ENCODE results near the gene SMYD3. TPM values are rescaled to one million over a fixed set of nuclear protein-coding genes. Genes with fewer than 3 reads are reported as not detected.
"Not testable (repeated sequence)": the region's sequence is repeated elsewhere in the genome, so short reads cannot be mapped to it uniquely, and the experiment has no call there.

Gene SMYD3
- total RNA-seq, 1 donor from 2014 or later, result 23.8 TPM

GRCh38 chr1:246037832-246038231 lies 469.2 kb downstream of the SMYD3 start:
- TF ChIP-seq, protein P1, sequence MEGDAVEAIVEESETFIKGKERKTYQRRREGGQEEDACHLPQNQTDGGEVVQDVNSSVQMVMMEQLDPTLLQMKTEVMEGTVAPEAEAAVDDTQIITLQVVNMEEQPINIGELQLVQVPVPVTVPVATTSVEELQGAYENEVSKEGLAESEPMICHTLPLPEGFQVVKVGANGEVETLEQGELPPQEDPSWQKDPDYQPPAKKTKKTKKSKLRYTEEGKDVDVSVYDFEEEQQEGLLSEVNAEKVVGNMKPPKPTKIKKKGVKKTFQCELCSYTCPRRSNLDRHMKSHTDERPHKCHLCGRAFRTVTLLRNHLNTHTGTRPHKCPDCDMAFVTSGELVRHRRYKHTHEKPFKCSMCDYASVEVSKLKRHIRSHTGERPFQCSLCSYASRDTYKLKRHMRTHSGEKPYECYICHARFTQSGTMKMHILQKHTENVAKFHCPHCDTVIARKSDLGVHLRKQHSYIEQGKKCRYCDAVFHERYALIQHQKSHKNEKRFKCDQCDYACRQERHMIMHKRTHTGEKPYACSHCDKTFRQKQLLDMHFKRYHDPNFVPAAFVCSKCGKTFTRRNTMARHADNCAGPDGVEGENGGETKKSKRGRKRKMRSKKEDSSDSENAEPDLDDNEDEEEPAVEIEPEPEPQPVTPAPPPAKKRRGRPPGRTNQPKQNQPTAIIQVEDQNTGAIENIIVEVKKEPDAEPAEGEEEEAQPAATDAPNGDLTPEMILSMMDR (conservative IDR thresholded peaks at IDR 0.05; ENCODE audit: low read depth, low read length), result no peak

DNA sequence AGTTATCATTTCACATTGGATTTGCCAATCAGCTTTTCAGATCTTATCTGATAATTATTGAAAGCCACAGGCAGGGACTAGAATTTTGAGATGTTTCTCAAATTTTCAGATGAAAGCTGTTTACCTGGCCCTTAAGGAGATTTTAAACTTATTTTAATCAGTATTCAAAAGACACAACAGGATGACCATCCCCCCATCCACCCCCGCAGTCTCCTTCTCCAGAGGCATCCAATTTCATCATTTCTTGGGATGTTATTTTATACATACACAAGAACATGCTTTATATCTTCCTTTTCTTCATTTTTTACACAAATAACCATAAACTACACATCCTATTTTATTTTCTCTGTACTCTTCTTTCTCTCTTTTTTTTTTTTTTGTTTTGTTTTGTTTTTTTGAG lies 470.9 kb downstream of the SMYD3 start:
- no peak for DNase-seq (ENCODE audit: low read depth)
- TF ChIP-seq, protein P1 (conservative IDR thresholded peaks at IDR 0.05; ENCODE audit: low read depth, low read length), result no peak
- H3K4me3 ChIP-seq (ENCODE audit: low read depth, low read length), result no peak overlapping the region

More at GRCh38 chr1:246037832-246038231, 469.2 kb downstream of the SMYD3 start:
- no peak overlapping the region for H3K4me3 ChIP-seq (ENCODE audit: low read depth, low read length)
- no peak for DNase-seq (ENCODE audit: low read depth)

DNA sequence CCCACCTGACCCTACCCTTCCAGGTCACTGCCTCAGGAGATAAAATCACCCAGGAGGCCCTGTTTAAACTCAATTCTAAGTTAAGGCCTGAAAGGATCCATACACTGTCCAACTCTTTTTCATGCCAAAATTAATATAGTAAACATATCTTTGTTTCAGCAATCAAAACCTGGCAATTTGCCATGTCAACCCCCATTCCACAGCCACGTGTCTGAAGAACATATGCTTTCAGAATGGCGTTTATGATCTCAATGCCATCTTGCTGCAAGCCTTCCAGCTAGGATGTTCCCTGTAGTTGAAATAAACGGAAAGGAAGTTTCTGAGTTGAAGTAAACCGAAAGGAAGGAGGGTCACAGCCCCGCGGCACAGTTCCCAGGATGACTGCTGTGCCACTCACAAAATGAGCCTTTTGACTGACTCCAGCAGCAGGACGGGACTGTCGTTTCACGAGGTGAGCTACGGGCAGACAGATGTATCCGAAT lies 472.0 kb downstream of the SMYD3 start:
- no peak overlapping the region for H3K4me3 ChIP-seq (ENCODE audit: low read depth, low read length)
- TF ChIP-seq, protein P1 (conservative IDR thresholded peaks at IDR 0.05; ENCODE audit: low read depth, low read length), result no peak
- no peak for DNase-seq (ENCODE audit: low read depth)

GRCh38 chr1:246034630-246035029 lies 472.4 kb downstream of the SMYD3 start:
- DNase-seq (ENCODE audit: low read depth), result no peak
- TF ChIP-seq, protein P1 (conservative IDR thresholded peaks at IDR 0.05; ENCODE audit: low read depth, low read length), result no peak
- H3K4me3 ChIP-seq (ENCODE audit: low read depth, low read length), result no peak overlapping the region

DNA sequence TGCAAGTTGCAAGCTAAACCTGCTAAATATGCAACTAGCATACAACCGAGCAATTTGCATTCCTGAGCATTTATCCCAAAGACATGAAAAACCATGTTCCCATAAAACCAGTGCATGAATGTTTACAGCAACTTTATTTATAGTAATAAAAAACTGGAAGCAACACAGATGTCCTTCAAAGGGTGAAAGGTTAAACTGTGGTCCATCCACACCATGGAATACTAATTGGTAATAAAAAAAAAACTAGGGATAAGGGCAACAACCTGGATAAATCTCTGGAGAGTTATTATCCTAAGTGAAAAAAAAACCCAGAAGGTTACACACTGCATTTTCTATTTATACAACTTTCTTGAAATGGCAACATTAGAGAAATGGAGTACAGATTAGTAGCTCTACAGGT lies 474.1 kb downstream of the SMYD3 start:
- no peak overlapping the region for H3K4me3 ChIP-seq (ENCODE audit: low read depth, low read length)
- TF ChIP-seq, protein P1 (conservative IDR thresholded peaks at IDR 0.05; ENCODE audit: low read depth, low read length), result no peak

GRCh38 chr1:246032031-246032551 lies 475.0 kb downstream of the SMYD3 start:
- DNase-seq (ENCODE audit: low read depth), result peak; percentile 32
- TF ChIP-seq, protein P1 (conservative IDR thresholded peaks at IDR 0.05; ENCODE audit: low read depth, low read length), result no peak
- H3K4me3 ChIP-seq (ENCODE audit: low read depth, low read length), result peak overlapping the region; percentile 31

More for the DNA sequence above, 474.1 kb downstream of the SMYD3 start:
- no peak for DNase-seq (ENCODE audit: low read depth)

DNA sequence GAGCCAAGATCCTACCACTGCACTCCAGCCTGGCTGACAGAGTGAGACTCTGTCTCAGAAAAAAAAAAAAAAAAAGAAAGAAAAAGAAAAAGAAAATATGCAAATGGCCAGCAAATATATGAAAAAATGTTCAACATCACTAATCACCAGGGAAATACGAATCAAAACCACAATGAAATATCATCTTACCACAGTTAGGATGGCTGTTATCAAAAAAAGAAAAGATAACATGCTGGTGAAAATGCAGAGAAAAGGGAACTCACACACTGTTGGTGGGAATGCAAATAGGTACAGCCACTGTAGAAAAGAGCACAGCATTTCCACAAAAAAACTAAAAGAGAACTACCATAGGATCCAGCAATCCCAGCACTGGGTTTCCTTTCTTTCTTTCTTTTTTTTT lies 477.5 kb downstream of the SMYD3 start:
- DNase-seq (ENCODE audit: low read depth), result no peak
- TF ChIP-seq, protein P1 (conservative IDR thresholded peaks at IDR 0.05; ENCODE audit: low read depth, low read length), result no peak
- H3K4me3 ChIP-seq (ENCODE audit: low read depth, low read length), result no peak overlapping the region

GRCh38 chr1:246024118-246024517 lies 483.0 kb downstream of the SMYD3 start:
- not testable (repeated sequence) for H3K4me3 ChIP-seq (ENCODE audit: low read depth, low read length); DNase-seq (ENCODE audit: low read depth)
